ENCODE data around the gene IGFALS.

Gene IGFALS

GRCh38 chr16:1740781-1741490 lies 52.6 kb downstream of the IGFALS start:
- TF ChIP-seq, protein P1, sequence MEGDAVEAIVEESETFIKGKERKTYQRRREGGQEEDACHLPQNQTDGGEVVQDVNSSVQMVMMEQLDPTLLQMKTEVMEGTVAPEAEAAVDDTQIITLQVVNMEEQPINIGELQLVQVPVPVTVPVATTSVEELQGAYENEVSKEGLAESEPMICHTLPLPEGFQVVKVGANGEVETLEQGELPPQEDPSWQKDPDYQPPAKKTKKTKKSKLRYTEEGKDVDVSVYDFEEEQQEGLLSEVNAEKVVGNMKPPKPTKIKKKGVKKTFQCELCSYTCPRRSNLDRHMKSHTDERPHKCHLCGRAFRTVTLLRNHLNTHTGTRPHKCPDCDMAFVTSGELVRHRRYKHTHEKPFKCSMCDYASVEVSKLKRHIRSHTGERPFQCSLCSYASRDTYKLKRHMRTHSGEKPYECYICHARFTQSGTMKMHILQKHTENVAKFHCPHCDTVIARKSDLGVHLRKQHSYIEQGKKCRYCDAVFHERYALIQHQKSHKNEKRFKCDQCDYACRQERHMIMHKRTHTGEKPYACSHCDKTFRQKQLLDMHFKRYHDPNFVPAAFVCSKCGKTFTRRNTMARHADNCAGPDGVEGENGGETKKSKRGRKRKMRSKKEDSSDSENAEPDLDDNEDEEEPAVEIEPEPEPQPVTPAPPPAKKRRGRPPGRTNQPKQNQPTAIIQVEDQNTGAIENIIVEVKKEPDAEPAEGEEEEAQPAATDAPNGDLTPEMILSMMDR (IDR thresholded peaks at IDR 0.05; ENCODE audit: insufficient read depth, low read length, missing control alignments): no peak
- no peak overlapping the region for H3K4me3 ChIP-seq (ENCODE audit: low read depth, low read length)
- CTCF ChIA-PET: interaction anchor here (1.1 to 1.3 kb wide), 4 partner anchors 8 to 35 kb away, joined by 3 to 6 read pairs (median 4); partner anchors contain the start of gene MAPK8IP3
- DNase-seq (ENCODE audit: low read depth, low spot score): no peak
- POLR2A ChIA-PET: no interaction called here
